HCT116 (cell line): ENCODE results near the gene POLN. TPM values are rescaled to one million over a fixed set of nuclear protein-coding genes. Genes with fewer than 3 reads are reported as not detected.

Experiments
- ATAC-seq: fragments of 200-7000 bp; cut with Tn5 transposase; 2 replicates; pipeline ENCODE4 v1.9.1; 2020; ENCODE audit warnings: mild to moderate bottlenecking, moderate library complexity
- BruUV-seq: library from RNA; stranded (reverse); fragments of 400-500 nt; replicated peaks from 2 replicates; lab custom pipeline; 2021; lab: Mats Ljungman, UMichigan
- CTCF ChIA-PET: fragments of 300-600 bp; sonication (Branson Sonifier 250); formaldehyde crosslinking; loops from one replicate; lab custom pipeline; 2021; ENCODE audit warnings: antibody characterized with exemption; lab: Charles Lee
- POLR2A ChIA-PET: fragments of 300-600, 350-600 bp; sonication (Branson Sonifier 250); formaldehyde crosslinking; loops from one replicate; lab custom pipeline; 2021; ENCODE audit warnings: antibody characterized with exemption; lab: Charles Lee
- RAD21 ChIA-PET, 2 experiments: fragments of 300-600 bp; sonication (Branson Sonifier 250); formaldehyde crosslinking; loops; one replicate each; lab custom pipeline; 2023; ENCODE audit warnings: low total read pairs in 2 of 2; ENCODE audit not compliant: uncharacterized antibody in 2 of 2, unreplicated experiment in 2 of 2, low non-redundant PET in 1 of 2; lab: Charles Lee
- DNase-seq: peaks from one replicate; pipeline ENCODE4 v3.0.0-alpha.2; 2010; ENCODE audit warnings: low read depth, low spot score
- H2AFZ ChIP-seq: fragments of 200-600 bp; shearing (Covaris generic), sonication (generic); 2 replicates; pipeline ENCODE4 v1.6.1; 2017; ENCODE audit warnings: low read depth, mixed run types, mixed read lengths, antibody characterized with exemption, low read length; ENCODE audit not compliant: poor library complexity, severe bottlenecking
- H3K27ac ChIP-seq: 2 replicates; pipeline ENCODE4 v1.5.1; 2012; ENCODE audit warnings: low read depth, low read length
- H3K27me3 ChIP-seq: fragments of 200-600 bp; sonication (generic); 2 replicates; pipeline ENCODE4 v1.6.1; 2016; ENCODE audit warnings: mixed run types, low read length, mixed read lengths; ENCODE audit not compliant: insufficient read depth
- H3K36me3 ChIP-seq, 2 experiments: fragments of 200-500 bp in 1 of 2; fragments of 200-600 bp in 1 of 2; sonication (Bioruptor generic) in 1 of 2; sonication (generic) in 1 of 2; 2 replicates each; pipeline versions ENCODE4 v1.5.1 to v1.6.1; 2014 to 2016; ENCODE audit warnings: low read length in 2 of 2, inconsistent platforms in 1 of 2, mixed read lengths in 1 of 2, mixed run types in 1 of 2; ENCODE audit not compliant: insufficient read depth in 2 of 2, control insufficient read depth in 1 of 2
- H3K4me1 ChIP-seq, 2 experiments: fragments of 200-600 bp in 1 of 2; sonication (generic) in 1 of 2; 2 replicates each; pipeline versions ENCODE4 v1.5.1 to v1.6.1; 2012 to 2017; ENCODE audit warnings: low read length in 2 of 2, inconsistent platforms in 1 of 2, mild to moderate bottlenecking in 1 of 2, mixed read lengths in 1 of 2, mixed run types in 1 of 2, moderate library complexity in 1 of 2; ENCODE audit not compliant: insufficient read depth in 2 of 2, control insufficient read depth in 1 of 2
- H3K4me2 ChIP-seq: fragments of 200-600 bp; sonication (generic); 2 replicates; pipeline ENCODE4 v1.6.1; 2017; ENCODE audit warnings: mixed run types, low read length, mixed read lengths
- H3K4me3 ChIP-seq, 2 experiments: fragments of 200-600 bp in 1 of 2; sonication (generic) in 1 of 2; replicated peaks in 1 of 2; 2 replicates each; pipeline ENCODE4 v1.5.1; 2011 to 2016; ENCODE audit warnings: low read length in 2 of 2, control low read depth in 1 of 2, low read depth in 1 of 2, mild to moderate bottlenecking in 1 of 2, mixed read lengths in 1 of 2, mixed run types in 1 of 2
- H3K79me2 ChIP-seq: fragments of 200-600 bp; sonication (generic); 2 replicates; pipeline ENCODE4 v1.6.1; 2017; ENCODE audit warnings: mild to moderate bottlenecking, mixed run types, low read length, moderate library complexity, mixed read lengths; ENCODE audit not compliant: insufficient read depth
- H3K9ac ChIP-seq: fragments of 200-600 bp; sonication (generic); 2 replicates; pipeline ENCODE4 v1.6.1; 2016; ENCODE audit warnings: low read length, mixed read lengths
- H3K9me2 ChIP-seq: fragments of 200-600 bp; sonication (generic), shearing (Covaris generic); 2 replicates; pipeline ENCODE4 v1.6.1; 2017; ENCODE audit warnings: mixed run types, mild to moderate bottlenecking, moderate library complexity; ENCODE audit not compliant: insufficient read depth
- H3K9me3 ChIP-seq, 2 experiments: fragments of 200-500 bp in 1 of 2; fragments of 200-600 bp in 1 of 2; sonication (Bioruptor generic) in 1 of 2; sonication (generic) in 1 of 2; 2 replicates each; pipeline ENCODE4 v1.6.1; 2014 to 2017; ENCODE audit warnings: low read length in 2 of 2, mixed read lengths in 2 of 2, inconsistent platforms in 1 of 2, low read depth in 1 of 2, mild to moderate bottlenecking in 1 of 2, mixed run types in 1 of 2, moderate library complexity in 1 of 2; ENCODE audit not compliant: control insufficient read depth in 1 of 2, insufficient read depth in 1 of 2
- H4K20me1 ChIP-seq: fragments of 200-600 bp; sonication (generic), shearing (Covaris generic); 2 replicates; pipeline ENCODE4 v1.6.1; 2017; ENCODE audit warnings: mixed run types, mild to moderate bottlenecking, moderate library complexity; ENCODE audit not compliant: insufficient read depth
- CBX3 ChIP-seq: IDR thresholded peaks from 2 replicates; pipeline ENCODE4 v1.6.1; 2012; ENCODE audit warnings: low read depth
- EGR1 ChIP-seq: IDR thresholded peaks from 2 replicates; pipeline ENCODE4 v1.6.1; 2012; ENCODE audit warnings: low read depth
- EZH2 ChIP-seq: fragments of 200-600 bp; sonication (generic); IDR thresholded peaks from 2 replicates; pipeline ENCODE4 v1.6.1; 2017; ENCODE audit warnings: antibody characterized with exemption, mixed run types
- EZH2phosphoT487 ChIP-seq: fragments of 200-600 bp; IDR thresholded peaks from 2 replicates; pipeline ENCODE4 v1.6.1; 2018; ENCODE audit warnings: antibody characterized with exemption, borderline replicate concordance
- FOSL1 ChIP-seq: IDR thresholded peaks from 2 replicates; pipeline ENCODE4 v1.6.1; 2012; ENCODE audit warnings: low read depth
- JUND ChIP-seq: IDR thresholded peaks from 2 replicates; pipeline ENCODE4 v1.6.1; 2012
- POLR2A ChIP-seq: IDR thresholded peaks from 2 replicates; pipeline ENCODE4 v1.7.0; 2011; ENCODE audit warnings: borderline replicate concordance; ENCODE audit not compliant: insufficient read depth, insufficient read length; ENCODE audit errors: extremely low read depth
- POLR2AphosphoS5 ChIP-seq: IDR thresholded peaks from 2 replicates; pipeline ENCODE4 v1.6.1; 2011; ENCODE audit warnings: mild to moderate bottlenecking, low read depth, low read length, moderate library complexity
- SIN3A ChIP-seq: IDR thresholded peaks from 2 replicates; pipeline ENCODE4 v1.6.1; 2012; ENCODE audit warnings: low read depth
- SP1 ChIP-seq: IDR thresholded peaks from 2 replicates; pipeline ENCODE4 v1.6.1; 2012; ENCODE audit warnings: low read depth
- SRF ChIP-seq: IDR thresholded peaks from 2 replicates; pipeline ENCODE4 v1.6.1; 2012; ENCODE audit warnings: low read depth
- TCF7L2 ChIP-seq: IDR thresholded peaks from 2 replicates; pipeline ENCODE4 v1.7.0; 2011; ENCODE audit warnings: borderline replicate concordance, inconsistent platforms; ENCODE audit not compliant: insufficient read depth, insufficient read length; ENCODE audit errors: extremely low read depth
- ZFX ChIP-seq: fragments of 450-650 bp; IDR thresholded peaks from 2 replicates; pipeline ENCODE4 v1.6.1; 2017
- intact Hi-C: fragments of 100-400 bp; cut with micrococcal nuclease; formaldehyde crosslinking; loops from 2 replicates; pipeline ENCODE4 v1.10.0; 2022
- total RNA-seq: library from RNA; stranded (reverse); gene quantifications from one replicate; pipeline ENCODE4 v1.2.1, GENCODE V29; 2021; ENCODE audit not compliant: unreplicated experiment
- TF ChIP-seq, protein P1 (sequence below): IDR thresholded peaks from 2 replicates; pipeline ENCODE4 v1.6.1; 2012
- TF ChIP-seq, protein P2 (sequence below): IDR thresholded peaks from 2 replicates; pipeline ENCODE4 v1.6.1; 2012
- TF ChIP-seq, protein P3 (sequence below): IDR thresholded peaks from 2 replicates; pipeline ENCODE4 v1.6.1; 2012; ENCODE audit warnings: low read depth

POLN gene
- total RNA-seq, 1 experiment from 2014 or later, result 3.1 TPM

DNA sequence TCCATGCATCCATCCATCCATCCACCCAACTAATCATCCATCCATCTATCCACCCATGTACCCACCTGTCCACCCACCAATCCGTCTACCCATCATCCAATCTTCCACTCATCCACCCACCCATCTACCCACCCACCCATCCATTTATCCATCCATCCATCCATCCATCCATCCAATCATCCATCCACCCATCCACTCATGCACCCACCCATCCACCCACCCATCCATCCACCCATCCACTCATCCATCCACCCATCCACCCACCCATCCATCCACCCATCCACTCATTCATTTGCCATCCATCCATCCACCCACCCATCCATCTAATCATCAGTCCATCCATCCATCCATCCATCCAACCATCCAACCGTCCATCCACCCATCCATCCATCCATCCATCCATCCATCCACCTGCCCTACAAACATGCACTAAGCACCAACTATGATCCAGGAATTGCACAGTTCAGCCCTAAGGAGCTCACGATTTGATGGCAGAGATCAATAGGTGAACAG is 41.3 kb upstream of the POLN start:
- RAD21 ChIA-PET, result no interaction called here
- intact Hi-C loops, result no loop called here
- no TSS peak for BruUV-seq
- Histone ChIP-seq H3K4me2 (no peak overlapping the region), H3K27me3 (no peaks in the 10 kb centered on the region), H3K36me3 (no peaks in the 10 kb centered on the region), H3K4me3 (no peak overlapping the region), H3K9me2 (no peaks in the 10 kb centered on the region), H3K79me2 (no peaks in the 10 kb centered on the region), H3K9ac (no peak overlapping the region), H3K27ac (no peak overlapping the region), H4K20me1 (no peaks in the 10 kb centered on the region), H3K9me3 (no peaks in the 10 kb centered on the region), H2AFZ (no peak overlapping the region), H3K4me1 (peaks cover 0 to 9% of the 10 kb centered on the region in 2 experiments; a peak in 2 of 4 replicates)
- CTCF ChIA-PET, result no interaction called here
- TF ChIP-seq SIN3A (no peak), EGR1 (no peak), ZFX (no peak), SP1 (no peak), EZH2 (no peak), CBX3 (no peak), EZH2phosphoT487 (no peak), TCF7L2 (no peak), FOSL1 (no peak), POLR2AphosphoS5 (no peak), SRF (no peak), POLR2A (no peak), JUND (no peak)
- TF ChIP-seq, protein P1, sequence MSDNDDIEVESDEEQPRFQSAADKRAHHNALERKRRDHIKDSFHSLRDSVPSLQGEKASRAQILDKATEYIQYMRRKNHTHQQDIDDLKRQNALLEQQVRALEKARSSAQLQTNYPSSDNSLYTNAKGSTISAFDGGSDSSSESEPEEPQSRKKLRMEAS, result no peak
- TF ChIP-seq, protein P2, sequence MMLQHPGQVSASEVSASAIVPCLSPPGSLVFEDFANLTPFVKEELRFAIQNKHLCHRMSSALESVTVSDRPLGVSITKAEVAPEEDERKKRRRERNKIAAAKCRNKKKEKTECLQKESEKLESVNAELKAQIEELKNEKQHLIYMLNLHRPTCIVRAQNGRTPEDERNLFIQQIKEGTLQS, result no peak
- TF ChIP-seq, protein P3, sequence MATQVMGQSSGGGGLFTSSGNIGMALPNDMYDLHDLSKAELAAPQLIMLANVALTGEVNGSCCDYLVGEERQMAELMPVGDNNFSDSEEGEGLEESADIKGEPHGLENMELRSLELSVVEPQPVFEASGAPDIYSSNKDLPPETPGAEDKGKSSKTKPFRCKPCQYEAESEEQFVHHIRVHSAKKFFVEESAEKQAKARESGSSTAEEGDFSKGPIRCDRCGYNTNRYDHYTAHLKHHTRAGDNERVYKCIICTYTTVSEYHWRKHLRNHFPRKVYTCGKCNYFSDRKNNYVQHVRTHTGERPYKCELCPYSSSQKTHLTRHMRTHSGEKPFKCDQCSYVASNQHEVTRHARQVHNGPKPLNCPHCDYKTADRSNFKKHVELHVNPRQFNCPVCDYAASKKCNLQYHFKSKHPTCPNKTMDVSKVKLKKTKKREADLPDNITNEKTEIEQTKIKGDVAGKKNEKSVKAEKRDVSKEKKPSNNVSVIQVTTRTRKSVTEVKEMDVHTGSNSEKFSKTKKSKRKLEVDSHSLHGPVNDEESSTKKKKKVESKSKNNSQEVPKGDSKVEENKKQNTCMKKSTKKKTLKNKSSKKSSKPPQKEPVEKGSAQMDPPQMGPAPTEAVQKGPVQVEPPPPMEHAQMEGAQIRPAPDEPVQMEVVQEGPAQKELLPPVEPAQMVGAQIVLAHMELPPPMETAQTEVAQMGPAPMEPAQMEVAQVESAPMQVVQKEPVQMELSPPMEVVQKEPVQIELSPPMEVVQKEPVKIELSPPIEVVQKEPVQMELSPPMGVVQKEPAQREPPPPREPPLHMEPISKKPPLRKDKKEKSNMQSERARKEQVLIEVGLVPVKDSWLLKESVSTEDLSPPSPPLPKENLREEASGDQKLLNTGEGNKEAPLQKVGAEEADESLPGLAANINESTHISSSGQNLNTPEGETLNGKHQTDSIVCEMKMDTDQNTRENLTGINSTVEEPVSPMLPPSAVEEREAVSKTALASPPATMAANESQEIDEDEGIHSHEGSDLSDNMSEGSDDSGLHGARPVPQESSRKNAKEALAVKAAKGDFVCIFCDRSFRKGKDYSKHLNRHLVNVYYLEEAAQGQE, result no peak
- DNase-seq, result no peak
- ATAC-seq, result no peak
- POLR2A ChIA-PET, result no interaction called here
